Measurements from ENCODE around the gene PTPRN2. TPM values are rescaled to one million over a fixed set of nuclear protein-coding genes. Genes with fewer than 3 reads are reported as not detected.

The PTPRN2 gene
- total and polyA plus RNA-seq, 8 donors = 12.2 to 49.2 (median 31.8) TPM

- no peaks in the 10 kb centered on the region for H3K36me3 ChIP-seq
- WGBS, 2 donors = 96 to 97% methylated on average over 63 to 69 of the region's 69 CpGs
- no peak overlapping the region for H3K4me3 ChIP-seq
- no peak for ATAC-seq
- intact Hi-C loops (cut with DNase I) = no loop called here
- H3K4me1 ChIP-seq = no peaks in the 10 kb centered on the region
- no peak for FAIRE-seq
- no peaks in the 10 kb centered on the region for H3K27me3 ChIP-seq
- TF ChIP-seq CTCF (IDR thresholded peaks at IDR 0.05) = no peak
- H3K9me3 ChIP-seq = no peaks in the 10 kb centered on the region
- no peak for DNase-seq
- no peak overlapping the region for H3K27ac ChIP-seq
Measured at GRCh38 chr7:158556721-158557440, 30.7 kb downstream of the PTPRN2 start.

- Histone ChIP-seq H3K9me3 (no peaks in the 10 kb centered on the region), H3K27me3 (no peaks in the 10 kb centered on the region), H3K4me1 (no peaks in the 10 kb centered on the region), H3K4me3 (no peak overlapping the region), H3K36me3 (no peaks in the 10 kb centered on the region), H3K27ac (no peak overlapping the region)
- WGBS, 2 donors = 93 to 94% methylated on average over 18 of the region's 18 CpGs
- DNase-seq (peak in 1 of 6 donors; percentile 45), ATAC-seq (no peak), FAIRE-seq (no peak)
- TF ChIP-seq CTCF (IDR thresholded peaks at IDR 0.05) = no peak
- intact Hi-C loops (cut with DNase I) = no loop called here
Measured at GRCh38 chr7:158555034-158555520, 32.5 kb downstream of the PTPRN2 start.

- no peak for TF ChIP-seq CTCF (IDR thresholded peaks at IDR 0.05)
- intact Hi-C loops (cut with DNase I) = no loop called here
- peak in 1 of 4 donors; percentile 21 for ATAC-seq
- Histone ChIP-seq H3K27ac (no peak overlapping the region), H3K36me3 (no peaks in the 10 kb centered on the region), H3K27me3 (no peaks in the 10 kb centered on the region), H3K9me3 (no peaks in the 10 kb centered on the region), H3K4me3 (no peak overlapping the region), H3K4me1 (no peaks in the 10 kb centered on the region)
- FAIRE-seq = no peak
- 87 to 88% methylated on average over 11 to 12 of the region's 12 CpGs for WGBS, 2 donors
- peak in 2 of 6 donors; percentile 40 to 42 for DNase-seq
Measured at GRCh38 chr7:158550886-158551452, 36.7 kb downstream of the PTPRN2 start.

- 81 to 84% methylated on average over 6 to 7 of the region's 7 CpGs for WGBS, 2 donors
- Histone ChIP-seq H3K4me1 (no peaks in the 10 kb centered on the region), H3K27ac (no peak overlapping the region), H3K9me3 (no peaks in the 10 kb centered on the region), H3K27me3 (no peaks in the 10 kb centered on the region), H3K36me3 (no peaks in the 10 kb centered on the region), H3K4me3 (no peak overlapping the region)
- no peak for FAIRE-seq
- peak in 1 of 6 donors; percentile 58 for DNase-seq
- intact Hi-C loops (cut with DNase I) = no loop called here
- TF ChIP-seq CTCF (IDR thresholded peaks at IDR 0.05) = no peak
- no peak for ATAC-seq
Measured at GRCh38 chr7:158550394-158550700, 37.3 kb downstream of the PTPRN2 start.
